HEK293T (cell line): ENCODE measurements around the gene ST3GAL6.

Source experiments
- CTCF ChIA-PET: fragments of 350-600 bp; formaldehyde crosslinking; extraction: SDS; loops from one replicate; lab custom pipeline; 2021; ENCODE audit warnings: antibody characterized with exemption, inconsistent platforms; lab: Yijun Ruan, JAX
- POLR2A ChIA-PET: fragments of 350-600 bp; formaldehyde crosslinking; extraction: SDS; loops from one replicate; lab custom pipeline; 2020; ENCODE audit warnings: antibody characterized with exemption, inconsistent platforms; lab: Yijun Ruan, JAX
- DNase-seq: peaks from one replicate; pipeline ENCODE4 v3.0.0; 2012; ENCODE audit warnings: mixed read lengths; ENCODE audit errors: extremely low spot score
- ARNT ChIP-seq: fragments of 450-650 bp; IDR thresholded peaks from 2 replicates; pipeline ENCODE4 v1.6.1; 2017; ENCODE audit warnings: mild to moderate bottlenecking
- BHLHE40 ChIP-seq: fragments of 450-650 bp; IDR thresholded peaks from 2 replicates; pipeline ENCODE4 v1.6.1; 2016; ENCODE audit warnings: mild to moderate bottlenecking, moderate library complexity, borderline replicate concordance
- CTBP1 ChIP-seq: fragments of 450-650 bp; IDR thresholded peaks from 2 replicates; pipeline ENCODE4 v1.6.1; 2016; ENCODE audit warnings: borderline replicate concordance
- ELF4 ChIP-seq: fragments of 450-650 bp; IDR thresholded peaks from 2 replicates; pipeline ENCODE4 v1.6.1; 2017; ENCODE audit warnings: antibody characterized with exemption
- FOXA1 ChIP-seq: fragments of 450-650 bp; IDR thresholded peaks from 2 replicates; pipeline ENCODE4 v1.6.1; 2016; ENCODE audit warnings: mild to moderate bottlenecking
- FOXK2 ChIP-seq: fragments of 450-650 bp; IDR thresholded peaks from 2 replicates; pipeline ENCODE4 v1.6.1; 2016; ENCODE audit warnings: mild to moderate bottlenecking
- FOXM1 ChIP-seq: fragments of 450-650 bp; IDR thresholded peaks from 2 replicates; pipeline ENCODE4 v1.6.1; 2017; ENCODE audit warnings: mild to moderate bottlenecking, borderline replicate concordance
- HDGF ChIP-seq: fragments of 450-650 bp; IDR thresholded peaks from 2 replicates; pipeline ENCODE4 v1.6.1; 2017; ENCODE audit warnings: antibody characterized with exemption, borderline replicate concordance
- L3MBTL2 ChIP-seq: fragments of 450-650 bp; conservative IDR thresholded peaks from 2 replicates; pipeline ENCODE4 v1.6.1; 2016; ENCODE audit warnings: mild to moderate bottlenecking
- LEF1 ChIP-seq: fragments of 450-650 bp; IDR thresholded peaks from 2 replicates; pipeline ENCODE4 v1.6.1; 2017; ENCODE audit warnings: mild to moderate bottlenecking, borderline replicate concordance
- NFRKB ChIP-seq: fragments of 450-650 bp; IDR thresholded peaks from 2 replicates; pipeline ENCODE4 v1.6.1; 2016; ENCODE audit warnings: mild to moderate bottlenecking, moderate library complexity
- SP1 ChIP-seq: fragments of 450-650 bp; IDR thresholded peaks from 2 replicates; pipeline ENCODE4 v1.6.1; 2017
- SUZ12 ChIP-seq: fragments of 450-650 bp; IDR thresholded peaks from 2 replicates; pipeline ENCODE4 v1.6.1; 2016; ENCODE audit warnings: mild to moderate bottlenecking
- TARDBP ChIP-seq: fragments of 450-650 bp; IDR thresholded peaks from 2 replicates; pipeline ENCODE4 v1.6.1; 2016
- ZNF384 ChIP-seq: fragments of 450-650 bp; IDR thresholded peaks from 2 replicates; pipeline ENCODE4 v1.6.1; 2016
- TF ChIP-seq, protein P1 (sequence below): fragments of 450-650 bp; IDR thresholded peaks from 2 replicates; pipeline ENCODE4 v1.6.1; 2016

ST3GAL6 gene

DNA sequence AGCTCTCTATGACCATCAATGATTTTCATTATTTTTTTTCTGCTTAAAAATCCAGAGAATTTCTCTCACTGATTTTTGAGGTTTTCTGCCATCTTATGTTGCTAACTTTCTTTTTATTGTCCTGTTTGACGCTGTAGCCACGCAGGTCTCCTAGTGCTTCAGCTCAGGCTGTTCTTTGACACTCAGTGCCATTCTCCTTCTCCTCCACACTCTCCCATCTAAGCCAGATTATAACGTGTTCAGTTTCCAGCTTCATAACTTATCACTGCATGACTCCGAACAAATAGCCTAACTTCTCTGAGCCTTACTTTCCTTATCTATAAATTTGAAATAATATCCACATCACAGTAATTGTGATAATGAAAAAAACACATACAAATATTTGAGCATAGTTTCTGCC, 22.8 kb upstream of the ST3GAL6 start:
- POLR2A ChIA-PET = interaction anchor here (1.0 kb wide), 1 partner anchor 8 kb away, joined by 3 read pairs; no protein-coding TSS in a partner anchor
- DNase-seq = no peak
- TF ChIP-seq HDGF (no peak), SP1 (no peak), ZNF384 (no peak), FOXA1 (no peak), ELF4 (no peak), CTBP1 (no peak), TARDBP (no peak), FOXM1 (no peak), ARNT (no peak)
- TF ChIP-seq, protein P1, sequence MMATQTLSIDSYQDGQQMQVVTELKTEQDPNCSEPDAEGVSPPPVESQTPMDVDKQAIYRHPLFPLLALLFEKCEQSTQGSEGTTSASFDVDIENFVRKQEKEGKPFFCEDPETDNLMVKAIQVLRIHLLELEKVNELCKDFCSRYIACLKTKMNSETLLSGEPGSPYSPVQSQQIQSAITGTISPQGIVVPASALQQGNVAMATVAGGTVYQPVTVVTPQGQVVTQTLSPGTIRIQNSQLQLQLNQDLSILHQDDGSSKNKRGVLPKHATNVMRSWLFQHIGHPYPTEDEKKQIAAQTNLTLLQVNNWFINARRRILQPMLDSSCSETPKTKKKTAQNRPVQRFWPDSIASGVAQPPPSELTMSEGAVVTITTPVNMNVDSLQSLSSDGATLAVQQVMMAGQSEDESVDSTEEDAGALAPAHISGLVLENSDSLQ = no peak
- CTCF ChIA-PET = interaction anchor here (0.6 kb wide), 1 partner anchor 1023 kb away, joined by 5 read pairs; no protein-coding TSS in a partner anchor

- POLR2A ChIA-PET = interaction anchor here (1.0 kb wide), 1 partner anchor 9 kb away, joined by 3 read pairs; no protein-coding TSS in a partner anchor
- TF ChIP-seq L3MBTL2 (no peak), FOXK2 (no peak), FOXA1 (no peak), LEF1 (no peak), SP1 (no peak), FOXM1 (no peak), TARDBP (no peak), BHLHE40 (no peak), ARNT (no peak), ZNF384 (no peak)
- TF ChIP-seq, protein P1 = no peak
- CTCF ChIA-PET = no interaction called here
- DNase-seq = no peak
These were observed 21.9 kb upstream of the ST3GAL6 start for GRCh38 chr3:98741121-98741716.

- no peak for TF ChIP-seq L3MBTL2
- TF ChIP-seq ZNF384 = no peak
- no peak for TF ChIP-seq FOXA1
- TF ChIP-seq SP1 = no peak
- POLR2A ChIA-PET = no interaction called here
- CTCF ChIA-PET = no interaction called here
These were observed 20.1 kb upstream of the ST3GAL6 start for GRCh38 chr3:98743071-98743470.

DNA sequence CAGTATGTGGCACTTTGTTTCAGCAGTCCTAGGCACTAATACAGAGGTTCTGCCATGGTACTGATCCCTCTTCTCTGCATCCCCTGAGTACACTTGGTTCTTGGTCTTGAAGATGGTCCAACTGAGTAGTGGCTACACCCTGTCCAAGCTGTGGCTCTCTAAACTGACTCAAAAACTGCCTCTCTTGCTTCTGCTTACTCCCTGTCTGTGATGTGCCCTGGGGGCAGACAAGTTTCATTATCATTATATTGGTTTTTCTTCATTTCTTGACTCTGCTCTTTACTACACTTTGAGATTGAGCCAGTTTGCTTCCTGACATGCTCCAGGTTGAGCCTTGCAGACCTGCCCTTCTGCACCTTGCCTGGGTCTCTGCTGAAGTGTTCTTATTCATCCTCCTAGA, 18.9 kb upstream of the ST3GAL6 start:
- ChIA-PET POLR2A (interaction anchor here (0.8 kb wide), 1 partner anchor 12 kb away, joined by 4 read pairs; no protein-coding TSS in a partner anchor), CTCF (no interaction called here)
- DNase-seq = no peak
- no peak for TF ChIP-seq NFRKB
- no peak for TF ChIP-seq HDGF
- no peak for TF ChIP-seq L3MBTL2
- no peak for TF ChIP-seq ARNT
- no peak for TF ChIP-seq BHLHE40
- no peak for TF ChIP-seq ZNF384
- no peak for TF ChIP-seq CTBP1
- no peak for TF ChIP-seq FOXK2
- no peak for TF ChIP-seq LEF1

More at GRCh38 chr3:98743071-98743470, 20.1 kb upstream of the ST3GAL6 start:
- no peak for DNase-seq

GRCh38 chr3:98745718-98746117, 17.4 kb upstream of the ST3GAL6 start:
- CTCF ChIA-PET = no interaction called here
- TF ChIP-seq SP1 = no peak
- POLR2A ChIA-PET = no interaction called here
- no peak for DNase-seq

DNA sequence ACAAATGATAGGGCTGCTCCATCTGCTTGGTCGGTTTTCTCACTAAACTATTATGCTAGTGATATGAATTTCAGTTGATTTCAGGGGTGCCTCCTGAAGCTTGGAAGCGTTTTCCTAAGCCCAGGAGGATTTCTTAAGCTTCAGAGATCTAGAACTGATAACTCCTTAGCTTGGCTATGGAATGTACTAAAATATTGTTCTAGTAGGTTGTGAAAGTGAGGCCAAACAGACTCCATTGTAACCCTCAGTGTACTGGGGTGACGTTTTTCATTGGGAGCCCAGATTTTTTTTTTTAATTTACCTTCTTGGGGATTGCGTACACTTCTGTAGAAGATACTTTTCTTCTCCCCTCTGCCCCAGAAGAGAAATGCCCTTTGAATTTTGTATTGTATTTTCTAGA, 17.0 kb upstream of the ST3GAL6 start:
- CTCF ChIA-PET = no interaction called here

GRCh38 chr3:98746882-98747281, 16.3 kb upstream of the ST3GAL6 start:
- TF ChIP-seq ZNF384 (no peak), FOXA1 (no peak), TARDBP (no peak), L3MBTL2 (no peak), ARNT (no peak), SP1 (no peak), FOXK2 (no peak), HDGF (no peak), CTBP1 (no peak), SUZ12 (no peak), FOXM1 (no peak), ELF4 (no peak), NFRKB (no peak), BHLHE40 (no peak), LEF1 (no peak)
- TF ChIP-seq, protein P1 = no peak
- ChIA-PET CTCF (no interaction called here), POLR2A (interaction anchor here (1.8 kb wide), 1 partner anchor 15 kb away, joined by 7 read pairs; no protein-coding TSS in a partner anchor)
- DNase-seq = no peak

More for the DNA sequence above, 17.0 kb upstream of the ST3GAL6 start:
- POLR2A ChIA-PET = no interaction called here
- DNase-seq = no peak
- TF ChIP-seq FOXK2 (no peak), LEF1 (no peak), TARDBP (no peak), BHLHE40 (no peak)
